ENCODE measurements around the gene LIG1.

The LIG1 gene

DNA sequence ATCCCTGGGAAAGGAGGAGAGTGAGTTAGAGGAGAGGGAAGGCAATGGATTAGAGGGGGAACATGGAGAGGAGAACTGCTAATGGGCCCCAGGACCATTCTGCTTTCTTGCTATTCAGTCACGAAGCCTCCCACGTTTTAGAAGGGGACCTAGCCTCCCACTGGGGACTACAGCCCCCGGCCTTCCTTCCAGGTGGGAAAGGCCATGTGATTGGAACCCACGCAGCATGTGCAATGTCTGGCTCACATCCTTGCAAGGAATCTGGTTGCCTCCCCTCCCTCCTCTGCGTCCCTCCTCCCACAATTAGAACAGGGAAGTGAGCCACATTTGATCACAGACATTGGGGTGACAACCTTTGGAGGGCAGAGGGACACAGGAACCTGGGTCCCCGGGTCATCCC, 37.0 kb downstream of the LIG1 start:
- POLR2A ChIA-PET = no interaction called here
- CTCF ChIA-PET = interaction anchor here (1.1 kb wide), 1 partner anchor 93 kb away, joined by 3 read pairs; no protein-coding TSS in a partner anchor
- H3K4me3 ChIP-seq (ENCODE audit: low read depth, low read length) = no peak overlapping the region
- H3K4me1 ChIP-seq (ENCODE audit: control insufficient read depth, insufficient read depth, low read length) = no peaks in the 10 kb centered on the region
- TF ChIP-seq, protein P1, sequence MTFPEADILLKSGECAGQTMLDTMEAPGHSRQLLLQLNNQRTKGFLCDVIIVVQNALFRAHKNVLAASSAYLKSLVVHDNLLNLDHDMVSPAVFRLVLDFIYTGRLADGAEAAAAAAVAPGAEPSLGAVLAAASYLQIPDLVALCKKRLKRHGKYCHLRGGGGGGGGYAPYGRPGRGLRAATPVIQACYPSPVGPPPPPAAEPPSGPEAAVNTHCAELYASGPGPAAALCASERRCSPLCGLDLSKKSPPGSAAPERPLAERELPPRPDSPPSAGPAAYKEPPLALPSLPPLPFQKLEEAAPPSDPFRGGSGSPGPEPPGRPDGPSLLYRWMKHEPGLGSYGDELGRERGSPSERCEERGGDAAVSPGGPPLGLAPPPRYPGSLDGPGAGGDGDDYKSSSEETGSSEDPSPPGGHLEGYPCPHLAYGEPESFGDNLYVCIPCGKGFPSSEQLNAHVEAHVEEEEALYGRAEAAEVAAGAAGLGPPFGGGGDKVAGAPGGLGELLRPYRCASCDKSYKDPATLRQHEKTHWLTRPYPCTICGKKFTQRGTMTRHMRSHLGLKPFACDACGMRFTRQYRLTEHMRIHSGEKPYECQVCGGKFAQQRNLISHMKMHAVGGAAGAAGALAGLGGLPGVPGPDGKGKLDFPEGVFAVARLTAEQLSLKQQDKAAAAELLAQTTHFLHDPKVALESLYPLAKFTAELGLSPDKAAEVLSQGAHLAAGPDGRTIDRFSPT (tag by site-specific recombination; IDR thresholded peaks at IDR 0.05) = no peak
- TF ChIP-seq ZNF707 (tag by site-specific recombination; IDR thresholded peaks at IDR 0.05) (no peak), EGR2 (tag by site-specific recombination; IDR thresholded peaks at IDR 0.05; ENCODE audit: low read depth) (peak; percentile 75), ZNF274 (IDR thresholded peaks at IDR 0.05; ENCODE audit: low read length) (no peak), ZNF274 (tag by site-specific recombination; IDR thresholded peaks at IDR 0.05; ENCODE audit: borderline replicate concordance) (no peak), OSR2 (tag by site-specific recombination; IDR thresholded peaks at IDR 0.05) (no peak), ZFP41 (tag by site-specific recombination; IDR thresholded peaks at IDR 0.05; ENCODE audit: borderline replicate concordance) (no peak), ZNF843 (tag by site-specific recombination; IDR thresholded peaks at IDR 0.05) (no peak), ZNF670 (tag by site-specific recombination; IDR thresholded peaks at IDR 0.05; ENCODE audit: low read depth) (no peak), ZFHX2 (tag by site-specific recombination; conservative IDR thresholded peaks at IDR 0.05) (peak; percentile 72), ZNF624 (tag by site-specific recombination; IDR thresholded peaks at IDR 0.05) (no peak), ZNF350 (tag by site-specific recombination; IDR thresholded peaks at IDR 0.05) (no peak), ZNF596 (tag by site-specific recombination; IDR thresholded peaks at IDR 0.05) (no peak)
- TF ChIP-seq, protein P2, sequence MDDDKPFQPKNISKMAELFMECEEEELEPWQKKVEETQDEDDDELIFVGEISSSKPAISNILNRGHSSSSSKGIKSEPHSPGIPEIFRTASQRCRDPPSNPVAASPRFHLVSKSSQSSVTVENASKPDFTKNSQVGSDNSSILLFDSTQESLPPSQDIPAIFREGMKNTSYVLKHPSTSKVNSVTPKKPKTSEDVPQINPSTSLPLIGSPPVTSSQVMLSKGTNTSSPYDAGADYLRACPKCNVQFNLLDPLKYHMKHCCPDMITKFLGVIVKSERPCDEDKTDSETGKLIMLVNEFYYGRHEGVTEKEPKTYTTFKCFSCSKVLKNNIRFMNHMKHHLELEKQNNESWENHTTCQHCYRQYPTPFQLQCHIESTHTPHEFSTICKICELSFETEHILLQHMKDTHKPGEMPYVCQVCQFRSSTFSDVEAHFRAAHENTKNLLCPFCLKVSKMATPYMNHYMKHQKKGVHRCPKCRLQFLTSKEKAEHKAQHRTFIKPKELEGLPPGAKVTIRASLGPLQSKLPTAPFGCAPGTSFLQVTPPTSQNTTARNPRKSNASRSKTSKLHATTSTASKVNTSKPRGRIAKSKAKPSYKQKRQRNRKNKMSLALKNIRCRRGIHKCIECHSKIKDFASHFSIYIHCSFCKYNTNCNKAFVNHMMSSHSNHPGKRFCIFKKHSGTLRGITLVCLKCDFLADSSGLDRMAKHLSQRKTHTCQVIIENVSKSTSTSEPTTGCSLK (tag by site-specific recombination; IDR thresholded peaks at IDR 0.05) = no peak
- TF ChIP-seq, protein P3, sequence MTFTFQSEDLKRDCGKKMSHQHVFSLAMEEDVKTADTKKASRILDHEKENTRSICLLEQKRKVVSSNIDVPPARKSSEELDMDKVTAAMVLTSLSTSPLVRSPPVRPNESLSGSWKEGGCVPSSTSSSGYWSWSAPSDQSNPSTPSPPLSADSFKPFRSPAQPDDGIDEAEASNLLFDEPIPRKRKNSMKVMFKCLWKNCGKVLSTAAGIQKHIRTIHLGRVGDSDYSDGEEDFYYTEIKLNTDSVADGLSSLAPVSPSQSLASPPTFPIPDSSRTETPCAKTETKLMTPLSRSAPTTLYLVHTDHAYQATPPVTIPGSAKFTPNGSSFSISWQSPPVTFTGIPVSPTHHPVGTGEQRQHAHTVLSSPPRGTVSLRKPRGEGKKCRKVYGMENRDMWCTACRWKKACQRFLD (tag by site-specific recombination; IDR thresholded peaks at IDR 0.05) = no peak
- H3K27ac ChIP-seq (ENCODE audit: extremely low read depth, low read depth, low read length) = no peak overlapping the region
- H3K36me3 ChIP-seq (ENCODE audit: control insufficient read depth in 2 of 2, insufficient read depth in 1 of 2, low read length in 2 of 2) = peaks cover 30 to 88% of the 10 kb centered on the region in 2 experiments
- H3K9me3 ChIP-seq (ENCODE audit: control insufficient read depth, insufficient read depth, low read depth, low read length) = no peaks in the 10 kb centered on the region

DNA sequence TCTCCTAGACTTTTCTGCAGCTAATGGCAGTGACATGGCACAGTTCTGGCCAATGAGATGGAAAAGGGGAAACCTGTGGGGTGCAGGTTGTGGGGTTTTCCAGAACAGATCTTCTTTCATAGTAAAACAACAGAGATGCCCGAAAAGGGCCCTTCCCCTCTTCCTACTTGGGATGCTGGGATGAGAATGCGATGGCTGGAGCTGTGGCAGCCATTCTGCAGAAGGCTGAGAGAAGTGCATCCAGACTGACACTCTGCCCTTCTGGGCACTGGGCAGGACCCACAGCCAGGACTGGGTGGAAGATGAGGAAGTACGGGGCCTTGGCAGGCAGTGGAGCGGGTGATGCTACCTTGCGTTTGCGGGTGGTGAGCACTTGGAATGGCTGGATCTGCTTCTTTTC, 42.6 kb downstream of the LIG1 start:
- CTCF ChIA-PET = interaction anchor here (1.4 to 1.5 kb wide), 2 partner anchors 24 to 164 kb away, joined by 4 read pairs; no protein-coding TSS in a partner anchor
- no peaks in the 10 kb centered on the region for H3K4me1 ChIP-seq (ENCODE audit: control insufficient read depth, insufficient read depth, low read length)
- no peak for TF ChIP-seq ZNF768 (tag by site-specific recombination; IDR thresholded peaks at IDR 0.05)
- TF ChIP-seq, protein P4, sequence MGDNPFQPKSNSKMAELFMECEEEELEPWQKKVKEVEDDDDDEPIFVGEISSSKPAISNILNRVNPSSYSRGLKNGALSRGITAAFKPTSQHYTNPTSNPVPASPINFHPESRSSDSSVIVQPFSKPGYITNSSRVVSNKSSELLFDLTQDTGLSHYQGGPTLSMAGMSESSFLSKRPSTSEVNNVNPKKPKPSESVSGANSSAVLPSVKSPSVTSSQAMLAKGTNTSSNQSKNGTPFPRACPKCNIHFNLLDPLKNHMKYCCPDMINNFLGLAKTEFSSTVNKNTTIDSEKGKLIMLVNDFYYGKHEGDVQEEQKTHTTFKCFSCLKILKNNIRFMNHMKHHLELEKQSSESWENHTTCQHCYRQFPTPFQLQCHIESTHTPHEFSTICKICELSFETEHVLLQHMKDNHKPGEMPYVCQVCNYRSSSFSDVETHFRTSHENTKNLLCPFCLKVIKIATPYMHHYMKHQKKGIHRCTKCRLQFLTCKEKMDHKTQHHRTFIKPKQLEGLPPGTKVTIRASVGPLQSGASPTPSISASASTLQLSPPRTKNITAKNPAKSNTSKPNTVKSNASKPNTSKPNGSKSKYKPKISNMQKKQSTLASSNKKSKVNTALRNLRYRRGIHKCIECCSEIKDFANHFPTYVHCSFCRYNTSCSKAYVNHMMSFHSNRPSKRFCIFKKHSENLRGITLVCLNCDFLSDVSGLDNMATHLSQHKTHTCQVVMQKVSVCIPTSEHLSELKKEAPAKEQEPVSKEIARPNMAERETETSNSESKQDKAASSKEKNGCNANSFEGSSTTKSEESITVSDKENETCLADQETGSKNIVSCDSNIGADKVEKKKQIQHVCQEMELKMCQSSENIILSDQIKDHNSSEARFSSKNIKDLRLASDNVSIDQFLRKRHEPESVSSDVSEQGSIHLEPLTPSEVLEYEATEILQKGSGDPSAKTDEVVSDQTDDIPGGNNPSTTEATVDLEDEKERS (tag by site-specific recombination; IDR thresholded peaks at IDR 0.05) = peak; percentile 82; the same call in 1 of the 2 replicates
- no peak overlapping the region for H3K27ac ChIP-seq (ENCODE audit: extremely low read depth, low read depth, low read length)
- no peak overlapping the region for H3K4me3 ChIP-seq (ENCODE audit: low read depth, low read length)
- POLR2A ChIA-PET = no interaction called here
- no peaks in the 10 kb centered on the region for H3K9me3 ChIP-seq (ENCODE audit: control insufficient read depth, insufficient read depth, low read depth, low read length)
- peaks cover 61 to 90% of the 10 kb centered on the region in 2 experiments for H3K36me3 ChIP-seq (ENCODE audit: control insufficient read depth in 2 of 2, insufficient read depth in 1 of 2, low read length in 2 of 2)
